ENCODE data around the gene ZNF341. TPM values are rescaled to one million over a fixed set of nuclear protein-coding genes. Genes with fewer than 3 reads are reported as not detected.

The ZNF341 gene
- total RNA-seq, result 2.3 TPM

DNA sequence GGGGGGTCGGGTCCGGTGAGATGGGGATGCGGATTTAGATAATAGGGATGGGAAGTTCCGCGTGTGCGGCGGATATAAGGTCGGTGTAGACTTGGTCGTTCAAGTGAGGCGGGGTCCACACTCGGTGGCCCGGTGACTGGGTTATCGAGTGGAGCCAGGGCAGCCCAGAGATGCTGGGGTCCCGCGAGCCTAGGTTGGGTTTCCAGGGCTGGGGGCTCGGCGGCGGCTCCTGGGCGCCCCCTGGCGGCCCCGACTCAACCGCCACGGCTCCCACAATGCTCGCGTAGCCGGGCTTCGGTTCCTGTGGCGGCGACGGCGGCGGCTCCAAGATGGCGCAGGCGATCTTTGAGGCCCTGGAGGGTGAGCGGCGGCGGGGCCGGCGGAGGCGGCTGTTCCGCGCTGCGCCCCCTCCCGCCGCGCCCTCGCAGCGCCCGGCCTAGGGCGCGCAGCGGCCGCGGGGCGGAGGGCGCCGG, at the start of gene ZNF341:
TSS of gene ZNF341 (plus strand) at position 304 of the 473 bp plus-strand sequence. CDS start at position 330, 26 bp downstream.

DNA sequence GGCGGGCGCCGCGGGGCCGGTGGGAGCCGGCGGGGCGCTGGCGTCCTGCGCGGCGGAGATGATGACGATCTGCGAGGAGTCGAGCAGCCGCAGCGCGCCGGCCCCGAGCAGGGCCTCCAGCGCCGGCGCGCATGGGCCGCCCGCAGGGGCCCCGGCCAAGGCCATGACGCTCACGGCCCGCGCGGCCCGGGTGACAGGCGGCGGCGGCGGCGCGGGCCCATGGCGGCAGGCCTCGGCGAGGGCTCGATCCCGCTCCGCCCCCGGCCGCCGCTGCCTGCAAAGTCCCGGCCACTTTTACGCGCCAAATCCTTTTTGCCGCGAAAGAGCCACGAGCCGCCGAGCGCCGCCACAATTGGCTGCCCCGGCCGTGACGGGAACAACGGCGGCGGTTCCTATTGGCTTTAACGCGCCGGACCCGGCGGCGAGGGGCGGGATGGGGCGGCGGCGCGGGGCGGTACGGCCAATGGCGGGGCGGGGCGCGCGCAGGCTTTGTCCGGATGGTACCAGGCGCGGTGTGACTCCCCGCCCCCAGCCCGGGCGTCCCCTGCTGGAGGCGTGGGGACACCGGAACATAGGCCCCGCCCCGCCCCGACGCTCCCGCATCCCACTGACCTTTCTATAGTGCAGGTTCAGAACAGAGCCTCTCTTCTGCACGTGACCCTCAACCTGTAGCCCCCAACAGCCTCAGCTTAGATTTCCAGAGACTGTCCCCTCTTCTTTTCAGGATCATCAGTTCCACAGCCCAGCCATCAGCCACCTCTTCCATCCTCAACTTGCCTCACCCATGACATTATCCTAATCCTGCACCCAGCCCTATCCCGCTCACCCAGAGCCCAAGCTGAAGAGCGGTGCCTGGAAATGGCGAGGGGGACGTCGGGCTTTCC, 45.5 kb upstream of the ZNF341 start, which contains the start of gene E2F1:
TSS of gene E2F1 (minus strand) at position 286 of the 884 bp plus-strand sequence. CDS start at position 165, 121 bp downstream.

DNA sequence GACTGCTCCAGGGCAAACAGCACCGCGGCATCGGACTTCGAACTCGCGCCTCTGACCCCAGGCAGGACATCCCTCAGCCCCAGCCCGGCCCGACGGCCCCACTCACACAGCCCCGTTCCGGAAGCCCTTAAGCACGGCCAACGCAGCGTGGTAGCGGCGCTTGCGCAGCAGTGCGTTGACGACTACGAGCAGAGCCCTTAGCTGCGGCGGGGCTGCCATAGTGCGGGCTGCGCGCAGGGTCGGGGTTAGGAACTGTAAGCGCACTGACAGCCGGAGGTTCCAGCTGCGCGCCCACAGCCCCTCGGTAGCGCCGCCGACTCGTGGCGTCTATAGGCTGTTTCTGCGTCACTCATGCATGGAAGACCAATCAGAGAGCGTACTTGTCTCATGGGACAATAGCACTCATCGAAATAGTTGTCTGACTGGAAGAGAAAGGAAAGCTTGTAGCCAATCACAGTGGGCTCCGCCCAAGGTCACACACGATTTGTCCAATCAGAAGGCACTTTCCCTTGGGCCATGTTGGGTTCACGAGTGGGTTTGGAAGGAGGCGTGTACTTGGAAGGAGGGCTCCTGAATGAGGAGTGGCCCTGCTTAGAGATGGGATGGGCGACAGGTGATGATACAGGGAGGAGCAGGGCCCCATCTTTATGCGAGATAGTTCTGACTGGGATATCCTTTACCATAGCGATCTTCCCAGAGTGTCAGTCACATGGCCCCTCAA, 11.6 kb upstream of the ZNF341 start, which contains the start of gene PXMP4:
TSS of gene PXMP4 (minus strand) at position 322 of the 721 bp plus-strand sequence. CDS start at position 219, 103 bp downstream.

DNA sequence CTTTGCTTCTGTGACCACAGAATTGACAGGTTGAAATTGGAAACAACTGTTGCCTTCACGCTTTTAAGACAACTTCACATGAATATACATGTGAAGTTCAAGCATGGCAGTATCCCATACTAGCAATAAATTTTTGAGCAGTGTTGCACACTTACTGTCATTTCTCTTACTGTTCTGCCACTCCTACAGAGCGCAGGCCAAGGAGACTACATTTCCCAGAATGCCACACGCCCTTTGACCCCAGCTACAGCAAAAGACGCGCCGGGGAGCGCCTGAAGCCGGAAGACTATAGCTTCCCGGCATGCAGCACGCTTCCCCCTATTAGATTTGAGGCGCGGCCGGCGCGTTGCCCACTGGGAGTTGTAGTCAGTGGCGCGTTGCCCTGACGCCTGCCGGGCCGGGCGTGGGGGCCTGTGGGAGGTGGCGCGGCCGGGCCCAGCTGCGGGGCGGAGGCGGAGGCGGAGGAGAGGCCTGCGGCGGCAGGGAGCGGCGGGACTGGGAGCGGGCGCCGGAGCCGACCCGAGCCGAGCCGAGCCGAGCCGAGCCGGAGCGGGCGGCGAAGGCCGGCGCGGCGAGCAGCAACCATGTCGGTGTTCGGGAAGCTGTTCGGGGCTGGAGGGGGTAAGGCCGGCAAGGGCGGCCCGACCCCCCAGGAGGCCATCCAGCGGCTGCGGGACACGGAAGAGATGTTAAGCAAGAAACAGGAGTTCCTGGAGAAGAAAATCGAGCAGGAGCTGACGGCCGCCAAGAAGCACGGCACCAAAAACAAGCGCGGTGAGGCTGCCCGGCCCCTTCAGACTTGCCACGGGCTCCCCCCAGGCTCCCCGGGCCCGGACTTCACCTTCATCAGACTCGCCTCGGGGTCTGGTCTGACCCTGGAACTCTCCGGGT, 79.3 kb downstream of the ZNF341 start, which contains the start of gene CHMP4B:
TSS of gene CHMP4B (plus strand) at position 464 of the 891 bp plus-strand sequence. CDS start at position 585, 121 bp downstream.

Other genes with a start within 250 kb of the ZNF341 start
- 23.5 TPM for gene CBFA2T2, start 241.9 kb upstream of the ZNF341 start, total RNA-seq
- gene C20orf144, start 69.7 kb upstream of the ZNF341 start, total RNA-seq, result not detected
- gene ACTL10, start 65.1 kb upstream of the ZNF341 start, total RNA-seq, result 0.46 TPM
- gene NECAB3, start 57.6 kb upstream of the ZNF341 start, total RNA-seq, result 32.3 TPM
- 3.7 TPM for gene E2F1, start 45.6 kb upstream of the ZNF341 start, total RNA-seq
- 9.7 TPM for gene PXMP4, start 11.7 kb upstream of the ZNF341 start, total RNA-seq
- gene CHMP4B, start 79.4 kb downstream of the ZNF341 start, total RNA-seq, result 39.4 TPM